PC-3 (cell line): Measurements from ENCODE around the gene AAMDC.

Source experiments
- CTCF ChIP-seq: fragments of 300-600 bp; sonication (generic); conservative IDR thresholded peaks from 2 replicates; pipeline ENCODE4 v1.5.1; 2017; ENCODE audit warnings: antibody characterized with exemption, low read depth, mild to moderate bottlenecking, low read length
- EZH2 ChIP-seq: fragments of 300-600 bp; sonication (generic); IDR thresholded peaks from one replicate; pipeline ENCODE4 v1.6.1; 2017; ENCODE audit warnings: antibody characterized with exemption, mild to moderate bottlenecking, low read length; ENCODE audit not compliant: unreplicated experiment
- EZH2phosphoT487 ChIP-seq: fragments of 300-600 bp; sonication (generic); IDR thresholded peaks from 2 replicates; pipeline ENCODE4 v1.6.1; 2018; ENCODE audit warnings: mild to moderate bottlenecking, antibody characterized with exemption, low read length, borderline replicate concordance

DNA sequence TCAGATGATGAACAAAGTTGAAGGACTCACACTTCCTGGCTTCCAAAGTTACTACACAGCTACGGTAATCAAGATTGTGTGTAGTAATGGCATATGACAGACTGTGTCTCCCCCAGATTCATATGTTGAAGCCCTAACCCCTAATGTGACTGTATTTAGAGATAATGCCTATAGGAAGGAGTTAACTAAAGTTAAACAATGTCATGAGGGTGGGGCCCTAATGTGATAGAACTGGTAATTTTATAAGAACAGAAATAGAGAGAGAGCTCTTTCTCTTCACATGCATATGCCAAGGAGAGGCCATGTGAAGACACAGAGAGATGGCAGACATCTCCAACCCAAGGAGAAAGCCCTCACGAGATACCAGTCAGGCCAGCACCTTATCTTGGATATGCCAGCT is 8.0 kb downstream of the AAMDC start:
- TF ChIP-seq EZH2: no peak
- no peak for TF ChIP-seq CTCF
- TF ChIP-seq EZH2phosphoT487: no peak
